Gastroesophageal sphincter (tissue), 3 donors: ENCODE data around the gene PPP6R2.

Experiments
- EP300 ChIP-seq: sonication (generic); formaldehyde crosslinking; IDR thresholded peaks from one replicate; pipeline ENCODE4 v1.6.1; 2017; ENCODE audit warnings: antibody characterized with exemption, mild to moderate bottlenecking
- TF ChIP-seq, protein P1 (sequence below), 4 experiments: fragments of 200-600 bp in 2 of 4; fragments of 450-650 bp in 2 of 4; sonication (generic) in 1 of 4; IDR thresholded peaks; one replicate each; pipeline ENCODE4 v1.5.1; 2017 to 2019; ENCODE audit warnings: antibody characterized with exemption in 4 of 4, mild to moderate bottlenecking in 2 of 4, moderate library complexity in 2 of 4

DNA sequence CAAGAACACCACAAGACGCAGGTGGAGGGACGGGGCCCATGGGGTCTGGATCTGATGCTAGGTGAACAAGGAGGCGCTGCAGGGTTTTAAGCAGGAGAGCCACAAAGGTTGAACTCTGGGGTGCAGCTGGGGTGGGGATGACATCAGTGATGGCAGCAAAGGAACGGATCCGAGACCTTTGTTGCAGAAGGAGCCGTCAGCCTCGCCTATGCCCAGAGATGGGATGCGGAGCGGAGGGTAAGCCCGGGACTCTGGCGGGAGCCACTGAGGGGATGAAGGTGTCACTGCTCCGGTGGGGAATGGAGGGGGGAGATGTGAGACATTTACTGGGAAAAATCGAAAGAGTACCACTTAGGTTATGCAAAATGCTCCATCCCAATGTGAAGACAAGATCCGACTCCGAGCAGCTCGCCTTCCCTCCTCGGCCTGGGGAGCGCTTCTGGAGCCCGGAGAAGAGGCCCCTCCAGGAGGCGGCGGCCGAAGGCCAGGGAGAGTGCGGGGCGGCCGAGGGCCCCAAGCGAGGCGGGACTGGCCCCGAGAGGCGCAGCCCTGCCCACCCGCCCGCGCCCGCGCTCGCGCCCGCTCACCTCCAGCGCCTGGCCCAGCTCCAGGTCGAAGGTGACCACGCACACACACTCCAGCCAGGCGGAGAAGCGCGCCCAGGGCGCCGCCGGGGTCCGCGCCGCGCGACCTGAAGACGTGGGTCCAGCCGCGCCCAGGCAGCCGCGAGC, 16.7 kb upstream of the PPP6R2 start:
- TF ChIP-seq, protein P1, sequence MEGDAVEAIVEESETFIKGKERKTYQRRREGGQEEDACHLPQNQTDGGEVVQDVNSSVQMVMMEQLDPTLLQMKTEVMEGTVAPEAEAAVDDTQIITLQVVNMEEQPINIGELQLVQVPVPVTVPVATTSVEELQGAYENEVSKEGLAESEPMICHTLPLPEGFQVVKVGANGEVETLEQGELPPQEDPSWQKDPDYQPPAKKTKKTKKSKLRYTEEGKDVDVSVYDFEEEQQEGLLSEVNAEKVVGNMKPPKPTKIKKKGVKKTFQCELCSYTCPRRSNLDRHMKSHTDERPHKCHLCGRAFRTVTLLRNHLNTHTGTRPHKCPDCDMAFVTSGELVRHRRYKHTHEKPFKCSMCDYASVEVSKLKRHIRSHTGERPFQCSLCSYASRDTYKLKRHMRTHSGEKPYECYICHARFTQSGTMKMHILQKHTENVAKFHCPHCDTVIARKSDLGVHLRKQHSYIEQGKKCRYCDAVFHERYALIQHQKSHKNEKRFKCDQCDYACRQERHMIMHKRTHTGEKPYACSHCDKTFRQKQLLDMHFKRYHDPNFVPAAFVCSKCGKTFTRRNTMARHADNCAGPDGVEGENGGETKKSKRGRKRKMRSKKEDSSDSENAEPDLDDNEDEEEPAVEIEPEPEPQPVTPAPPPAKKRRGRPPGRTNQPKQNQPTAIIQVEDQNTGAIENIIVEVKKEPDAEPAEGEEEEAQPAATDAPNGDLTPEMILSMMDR (IDR thresholded peaks at IDR 0.05) = no peak
- no peak for TF ChIP-seq EP300
